HepG2 (cell line): ENCODE results near the gene SPATA25. TPM values are rescaled to one million over a fixed set of nuclear protein-coding genes. Genes with fewer than 3 reads are reported as not detected.

Experiments
- ADNP ChIP-seq: sonication (generic); formaldehyde crosslinking; IDR thresholded peaks from 2 replicates; pipeline ENCODE4 v1.4.0; 2020; ENCODE audit warnings: missing genetic modification reagents
- CENPBD1 ChIP-seq: sonication (generic); formaldehyde crosslinking; IDR thresholded peaks from 2 replicates; pipeline ENCODE4 v1.8.0; 2022; ENCODE audit warnings: missing genetic modification reagents, low read depth, mild to moderate bottlenecking, borderline replicate concordance
- KLF15 ChIP-seq: sonication (generic); formaldehyde crosslinking; IDR thresholded peaks from 2 replicates; pipeline ENCODE4 v1.8.1; 2023; ENCODE audit warnings: borderline replicate concordance, mild to moderate bottlenecking, inconsistent platforms, missing genetic modification reagents, mixed read lengths
- MBNL3 ChIP-seq: fragments of 250-450 bp; sonication (Bioruptor Pico); conservative IDR thresholded peaks from 2 replicates; pipeline ENCODE4 v1.8.0; 2022; ENCODE audit warnings: mild to moderate bottlenecking, inconsistent platforms
- MYC ChIP-seq: sonication (generic); formaldehyde crosslinking; IDR thresholded peaks from 2 replicates; pipeline ENCODE4 v1.9.0; 2021; ENCODE audit warnings: missing genetic modification reagents, borderline replicate concordance
- POGK ChIP-seq: sonication (generic); formaldehyde crosslinking; conservative IDR thresholded peaks from 2 replicates; pipeline ENCODE4 v1.8.0; 2022; ENCODE audit warnings: mild to moderate bottlenecking, moderate library complexity, missing genetic modification reagents
- RARG ChIP-seq: sonication (generic); formaldehyde crosslinking; IDR thresholded peaks from 2 replicates; pipeline ENCODE4 v1.4.0; 2020; ENCODE audit warnings: low read depth, mild to moderate bottlenecking, missing genetic modification reagents
- SOX13 ChIP-seq, 3 experiments: fragments of 450-650 bp in 1 of 3; sonication (generic) in 1 of 3; formaldehyde crosslinking in 1 of 3; IDR thresholded peaks in 2 of 3; conservative IDR thresholded peaks in 1 of 3; 2 replicates each; pipeline versions ENCODE4 v1.5.0 to v1.6.1; 2016 to 2020; ENCODE audit warnings: antibody characterized with exemption in 1 of 3, mild to moderate bottlenecking in 1 of 3, missing compliant biosample characterization in 1 of 3, missing genetic modification reagents in 1 of 3, moderate library complexity in 1 of 3
- YEATS4 ChIP-seq: sonication (generic); formaldehyde crosslinking; IDR thresholded peaks from 2 replicates; pipeline ENCODE4 v1.4.0; 2020; ENCODE audit warnings: missing genetic modification reagents, borderline replicate concordance
- ZFP36 ChIP-seq: fragments of 150-350 bp; IDR thresholded peaks from 2 replicates; pipeline ENCODE4 v1.6.1; 2018; ENCODE audit warnings: borderline replicate concordance, low read length, low read depth; ENCODE audit not compliant: partially characterized antibody
- ZFP91 ChIP-seq: sonication (generic); formaldehyde crosslinking; IDR thresholded peaks from 2 replicates; pipeline ENCODE4 v1.9.0; 2022; ENCODE audit warnings: missing genetic modification reagents, mild to moderate bottlenecking, borderline replicate concordance
- ZKSCAN8 ChIP-seq: IDR thresholded peaks from 2 replicates; pipeline ENCODE4 v1.6.1; 2016; ENCODE audit warnings: borderline replicate concordance, missing genetic modification reagents, missing compliant biosample characterization
- ZMYM3 ChIP-seq: sonication (generic); formaldehyde crosslinking; IDR thresholded peaks from 2 replicates; pipeline ENCODE4 v1.5.1; 2020; ENCODE audit warnings: mild to moderate bottlenecking, missing genetic modification reagents
- ZNF274 ChIP-seq: sonication (generic); formaldehyde crosslinking; IDR thresholded peaks from 2 replicates; pipeline ENCODE4 v1.5.1; 2020; ENCODE audit warnings: mild to moderate bottlenecking, missing genetic modification reagents
- ZNF296 ChIP-seq: sonication (generic); formaldehyde crosslinking; conservative IDR thresholded peaks from 2 replicates; pipeline ENCODE4 v1.5.0; 2020; ENCODE audit warnings: mild to moderate bottlenecking, missing genetic modification reagents
- ZNF501 ChIP-seq: sonication (generic); formaldehyde crosslinking; IDR thresholded peaks from 2 replicates; pipeline ENCODE4 v1.5.1; 2020; ENCODE audit warnings: mild to moderate bottlenecking, moderate library complexity, missing genetic modification reagents
- ZNF530 ChIP-seq: sonication (generic); formaldehyde crosslinking; IDR thresholded peaks from 2 replicates; pipeline ENCODE4 v1.5.0; 2020; ENCODE audit warnings: low read depth, mild to moderate bottlenecking, missing genetic modification reagents
- ZNF639 ChIP-seq: conservative IDR thresholded peaks from 2 replicates; pipeline ENCODE4 v1.6.1; 2018; ENCODE audit warnings: missing genetic modification reagents
- ZNF749 ChIP-seq: sonication (generic); formaldehyde crosslinking; IDR thresholded peaks from 2 replicates; pipeline ENCODE4 v1.8.0; 2022; ENCODE audit warnings: mild to moderate bottlenecking, missing genetic modification reagents, moderate library complexity, borderline replicate concordance
- ZNF770 ChIP-seq: sonication (generic); formaldehyde crosslinking; IDR thresholded peaks from 2 replicates; pipeline ENCODE4 v1.5.0; 2020; ENCODE audit warnings: mild to moderate bottlenecking, missing genetic modification reagents
- polyA plus RNA-seq, 8 experiments: library from polyadenylated mRNA; depleted of rRNA in 3 of 8; stranded (reverse) in 7 of 8; unstranded in 1 of 8; fragments of >200 nt; fragmentation: Illumina TruSeq in 4 of 8; extraction: Trizol in 4 of 8; gene quantifications; 2 replicates each; pipeline versions ENCODE4 v1.2.1 to v1.2.3, GENCODE V29; 2011 to 2016; ENCODE audit warnings: low read depth in 4 of 8, missing spikeins in 1 of 8, mixed read lengths in 1 of 8; ENCODE audit not compliant: insufficient read depth in 1 of 8
- total RNA-seq, 5 experiments: library from RNA; depleted of rRNA; stranded (reverse); fragments of >200 nt; fragmentation: Illumina TruSeq; extraction: Trizol; gene quantifications; 2 replicates each; pipeline ENCODE4 v1.2.3, GENCODE V29; 2016; ENCODE audit warnings: low read depth in 1 of 5

The SPATA25 gene
- total and polyA plus RNA-seq, 2 of the 13 experiments (the other 11 are each of a cell fraction or from before 2014, with no cell fraction given) = 4.8 to 7.6 TPM

- TF ChIP-seq SOX13 (IDR thresholded peaks at IDR 0.05) (0 out of 2 replicates have a peak, but pooled peaks have one; percentile 4), SOX13 (CRISPR knock-in tag; conservative IDR thresholded peaks at IDR 0.05 in 1 of 2, IDR thresholded peaks at IDR 0.05 in 1 of 2) (no peak), MBNL3 (CRISPR knock-in tag) (no peak), ZNF770 (CRISPR knock-in tag) (peak; percentile 6; the same call in 1 of the 2 replicates), ZNF530 (CRISPR knock-in tag) (0 out of 2 replicates have a peak, but pooled peaks have one; percentile 16), ZNF274 (0 out of 2 replicates have a peak, but pooled peaks have one; percentile 11), ZNF501 (CRISPR knock-in tag) (no peak), ZFP91 (0 out of 2 replicates have a peak, but pooled peaks have one; percentile 11), ZMYM3 (CRISPR knock-in tag) (peak; percentile 27; the same call in 1 of the 2 replicates), POGK (CRISPR knock-in tag) (0 out of 2 replicates have a peak, but pooled peaks have one; percentile 7), CENPBD1 (no peak), YEATS4 (no peak), KLF15 (CRISPR knock-in tag) (no peak), ZFP36 (peak; percentile 87), RARG (CRISPR knock-in tag) (no peak), ZKSCAN8 (CRISPR knock-in tag) (peak; percentile 84; the same call in 1 of the 2 replicates), MYC (CRISPR knock-in tag) (0 out of 2 replicates have a peak, but pooled peaks have one; percentile 10), ZNF749 (CRISPR knock-in tag) (0 out of 2 replicates have a peak, but pooled peaks have one; percentile 15), ZNF296 (0 out of 2 replicates have a peak, but pooled peaks have one; percentile 21), ZNF639 (CRISPR knock-in tag) (no peak), ADNP (CRISPR knock-in tag) (0 out of 2 replicates have a peak, but pooled peaks have one; percentile 51)
Observed at GRCh38 chr20:45857882-45858216, 29.6 kb downstream of the SPATA25 start (continued).
